HG03442 (cell line): ENCODE data around the gene PRKCZ.

Experiments
- ATAC-seq: cut with Tn5 transposase; IDR thresholded peaks from one replicate; pipeline ENCODE4 v1.9.1; 2021; ENCODE audit warnings: mild to moderate bottlenecking, moderate library complexity; ENCODE audit not compliant: unreplicated experiment

Gene PRKCZ

DNA sequence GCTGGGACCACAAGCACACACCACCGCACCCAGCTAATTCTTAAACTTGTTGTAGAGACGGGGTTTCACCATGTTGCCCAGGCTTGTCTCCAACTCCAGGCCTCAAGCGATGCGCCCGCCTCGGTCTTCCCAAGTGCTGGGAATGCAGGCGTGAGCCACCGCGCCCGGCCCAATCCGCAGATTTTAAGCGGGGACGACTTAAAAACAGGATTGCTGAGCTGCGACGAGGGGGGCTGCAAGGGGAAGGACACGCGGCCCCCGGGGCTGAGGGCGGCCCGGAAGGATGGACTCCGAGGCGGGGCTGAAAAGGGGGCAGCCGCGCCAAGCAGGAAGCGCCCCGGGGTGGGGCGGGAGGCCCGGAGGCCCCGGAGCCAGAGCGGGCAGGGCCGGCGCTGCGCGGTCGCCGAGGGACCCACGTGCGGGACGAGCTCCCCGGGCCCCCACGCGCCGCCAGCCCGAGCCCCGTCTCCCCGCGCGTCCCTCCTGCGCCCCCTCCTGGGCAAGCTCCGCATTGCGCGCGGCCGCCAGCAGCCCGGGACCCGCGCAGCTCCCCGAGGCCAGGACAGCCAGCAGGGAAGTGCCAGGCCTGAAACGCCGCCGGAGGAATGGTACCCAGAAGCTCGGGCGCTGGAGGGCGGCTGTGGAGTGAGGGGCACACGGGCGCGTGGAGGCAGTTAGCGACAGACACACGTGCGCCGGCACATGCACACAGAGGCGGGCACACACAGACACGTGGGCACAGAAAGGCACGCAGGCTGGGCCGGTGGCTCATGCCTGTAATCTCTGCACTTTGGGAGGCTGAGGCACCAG is 5.5 kb upstream of the PRKCZ start:
- no peak for ATAC-seq

- no peak for ATAC-seq
These were observed 4.6 kb upstream of the PRKCZ start for GRCh38 chr1:2045468-2046173.

GRCh38 chr1:2046174-2046917 is 3.9 kb upstream of the PRKCZ start:
- ATAC-seq = no peak

GRCh38 chr1:2046953-2047748 is 3.1 kb upstream of the PRKCZ start:
- no peak for ATAC-seq

- ATAC-seq = no peak
These were observed 2.2 kb upstream of the PRKCZ start for GRCh38 chr1:2047749-2048729.

DNA sequence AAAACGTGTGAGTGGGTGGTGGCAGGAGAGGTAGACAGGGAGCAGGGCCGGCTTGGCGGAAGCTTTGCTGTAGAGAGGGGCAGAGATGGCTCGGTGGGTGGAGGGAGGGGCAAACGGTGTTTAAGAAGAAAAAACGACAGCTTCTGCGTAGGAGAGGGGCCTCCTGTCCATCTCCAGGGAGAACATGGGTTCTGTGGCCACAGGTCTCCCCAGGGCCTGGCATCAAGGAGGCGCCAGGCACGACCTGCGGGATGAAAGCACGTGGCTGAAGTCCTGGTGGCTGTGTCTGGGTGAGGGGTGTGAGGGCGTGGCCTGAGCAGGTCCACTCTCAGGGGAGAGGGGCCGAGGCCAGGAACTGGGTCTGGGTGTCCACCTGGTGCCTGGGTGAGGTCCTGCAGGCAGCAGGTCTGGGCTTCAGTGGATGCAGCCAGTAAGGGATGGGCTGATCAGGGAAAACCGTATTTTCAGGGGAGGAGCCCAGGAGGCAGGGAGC is 940 bp upstream of the PRKCZ start:
- no peak for ATAC-seq

GRCh38 chr1:2050461-2050792 is 216 bp downstream of the PRKCZ start:
- no peak for ATAC-seq

- ATAC-seq = no peak
These were observed 827 bp downstream of the PRKCZ start for GRCh38 chr1:2050793-2051682.

DNA sequence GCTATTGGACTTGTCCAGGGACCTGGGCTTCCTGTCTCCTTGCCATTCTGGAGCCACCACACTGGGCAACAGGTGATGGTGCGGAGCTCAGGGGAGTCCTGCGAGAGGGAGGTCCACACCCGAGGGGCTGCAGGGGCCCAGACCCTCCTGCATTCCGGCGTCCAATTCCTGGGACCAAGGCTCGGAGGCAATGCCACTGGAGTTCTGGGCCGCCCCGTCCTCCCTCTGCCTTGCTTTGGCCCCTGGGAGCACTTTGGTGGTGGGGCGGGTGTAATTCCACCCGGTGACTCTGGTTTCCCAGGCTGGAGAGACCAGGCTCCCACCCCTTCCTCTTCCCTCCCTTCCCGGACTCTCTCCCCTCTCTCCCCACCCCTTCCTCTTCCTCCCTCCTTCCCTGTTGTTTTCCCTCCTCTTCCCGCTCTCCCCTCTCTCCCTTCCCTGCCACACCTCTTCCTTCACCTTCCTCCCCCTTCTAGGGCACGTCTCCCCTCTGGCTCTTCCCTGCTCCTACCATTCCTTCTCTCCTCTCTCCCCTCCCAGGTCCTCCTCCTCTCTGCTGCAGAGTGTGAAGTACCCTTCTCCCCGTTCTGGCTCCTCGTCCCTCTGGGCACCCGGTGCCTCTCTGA is 2.0 kb downstream of the PRKCZ start:
- no peak for ATAC-seq

DNA sequence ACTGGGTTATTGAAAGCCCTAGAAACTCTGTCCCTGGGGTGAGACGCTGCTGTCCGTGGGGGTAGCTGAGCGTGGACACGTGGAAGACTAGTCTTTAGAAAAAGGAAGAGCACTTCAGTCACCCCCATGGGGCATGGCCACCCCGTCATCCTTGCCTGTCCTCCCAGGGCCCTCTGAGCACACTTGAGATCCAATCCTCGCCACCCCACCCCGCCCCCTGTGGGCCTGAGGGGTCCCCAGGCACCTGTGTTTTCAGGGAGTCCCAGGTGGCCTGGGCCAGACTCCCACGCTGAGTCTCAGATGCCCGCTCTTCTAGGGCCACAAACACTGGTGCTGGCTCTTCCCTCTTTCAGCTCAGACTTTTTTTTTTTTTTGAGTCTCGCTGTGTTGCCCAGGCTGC is 2.5 kb downstream of the PRKCZ start:
- ATAC-seq = no peak

DNA sequence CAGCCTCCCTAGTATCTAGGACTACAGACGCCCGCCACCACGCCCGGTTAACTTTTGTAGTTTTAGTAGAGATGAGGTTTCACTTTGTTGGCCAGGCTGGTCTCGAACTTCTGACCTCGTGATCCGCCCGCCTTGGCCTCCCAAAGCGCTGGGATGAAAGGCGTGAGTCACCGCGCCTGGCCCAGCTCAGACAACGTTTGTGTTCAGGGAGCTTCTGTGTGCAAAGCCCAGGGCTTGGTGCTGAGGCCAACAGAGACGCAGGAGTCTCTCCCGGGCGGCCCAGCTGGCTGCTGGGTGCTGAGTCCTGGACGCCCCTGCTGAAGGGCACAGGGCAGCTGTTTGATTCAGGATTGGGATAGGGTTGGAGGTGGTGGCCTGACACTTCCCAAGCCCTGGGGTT is 3.0 kb downstream of the PRKCZ start:
- no peak for ATAC-seq

GRCh38 chr1:2053784-2054376 is 3.7 kb downstream of the PRKCZ start:
- ATAC-seq = no peak

- ATAC-seq = no peak
These were observed 4.3 kb downstream of the PRKCZ start for GRCh38 chr1:2054560-2054959.

GRCh38 chr1:2055911-2056575 is 5.8 kb downstream of the PRKCZ start:
- no peak for ATAC-seq

DNA sequence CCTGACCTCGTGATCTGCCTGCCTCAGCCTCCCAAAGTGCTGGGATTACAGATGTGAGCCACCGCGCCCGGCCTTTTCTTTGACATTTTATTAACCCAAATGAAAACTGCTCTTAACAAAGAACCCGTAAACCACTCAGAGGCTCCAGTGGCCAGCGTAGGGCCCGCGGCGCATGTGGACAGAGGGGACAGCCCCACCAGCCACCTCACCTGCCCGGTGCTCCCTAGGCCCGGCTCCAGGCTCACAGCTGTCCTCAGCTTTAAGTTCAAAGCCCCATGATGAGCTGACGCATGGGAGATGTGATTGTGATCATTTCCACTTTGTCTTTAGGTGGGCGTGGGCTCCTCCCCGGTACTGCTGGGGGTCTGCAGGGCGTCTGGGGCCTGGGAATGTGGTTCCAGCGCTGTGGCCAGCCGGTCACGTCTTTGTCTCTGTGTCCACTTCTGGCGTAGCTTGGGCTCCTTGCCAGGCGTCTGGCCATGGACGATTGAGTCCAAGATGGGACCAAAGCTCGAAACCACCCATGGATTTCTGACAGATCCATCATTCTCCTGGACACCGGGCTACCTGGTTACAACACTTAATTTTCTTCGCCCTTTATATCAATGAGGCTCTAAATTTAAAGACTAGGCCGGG is 6.9 kb downstream of the PRKCZ start:
- no peak for ATAC-seq

GRCh38 chr1:2059290-2059953 is 9.2 kb downstream of the PRKCZ start:
- no peak for ATAC-seq
